Right lobe of liver (tissue), 6 donors: ENCODE data around the gene PHLDA1. TPM values are rescaled to one million over a fixed set of nuclear protein-coding genes. Genes with fewer than 3 reads are reported as not detected.
A peak's percentile ranks its signal among the peaks of the same experiment; 100 is the strongest.

ENCODE experiments used
- ATAC-seq, 4 donors: fragments of 200-7000 bp; cut with Tn5 transposase; one replicate each; pipeline ENCODE4 v1.9.1; 2020; ENCODE audit warnings: mild to moderate bottlenecking in 4 of 4, moderate library complexity in 4 of 4
- DNase-seq, 3 donors: peaks; one replicate each; pipeline ENCODE4 v3.0.0-alpha.2; 2020
- H3K27ac ChIP-seq, 3 donors: fragments of 200-600 bp; one replicate each; pipeline ENCODE4 v1.8.0; 2022
- H3K27me3 ChIP-seq, 2 donors: fragments of 200-600 bp; one replicate each; pipeline ENCODE4 v1.8.0; 2022
- H3K36me3 ChIP-seq, 4 donors: fragments of 200-600 bp; sonication (generic) in 1 of 4; one replicate each; pipeline versions ENCODE4 v1.5.1 to v1.8.0; 2017 to 2022; ENCODE audit warnings: control low read depth in 1 of 4
- H3K4me1 ChIP-seq, 4 donors: fragments of 200-600 bp; sonication (generic) in 1 of 4; one replicate each; pipeline versions ENCODE4 v1.5.1 to v1.8.0; 2017 to 2022; ENCODE audit warnings: control low read depth in 1 of 4
- H3K4me3 ChIP-seq, 3 donors: fragments of 200-600 bp; one replicate each; pipeline ENCODE4 v1.8.0; 2022
- H3K9me3 ChIP-seq, 4 donors: fragments of 200-600 bp; sonication (generic) in 1 of 4; one replicate each; pipeline versions ENCODE4 v1.5.1 to v1.8.0; 2017 to 2022; ENCODE audit warnings: control low read depth in 1 of 4
- POLR2A ChIP-seq: fragments of 450-650 bp; IDR thresholded peaks from one replicate; pipeline ENCODE4 v1.6.1; 2017; ENCODE audit warnings: antibody characterized with exemption, mild to moderate bottlenecking
- WGBS: methylation state at CpG from one replicate; pipeline ENCODE4 v1.1.6; 2018; ENCODE audit warnings: low coverage, low lambda C conversion rate; ENCODE audit not compliant: insufficient coverage; ENCODE audit errors: missing lambda C conversion rate; 5-methylcytosine and 5-hydroxymethylcytosine counted together
- intact Hi-C, 2 donors: fragments of 100-400 bp; cut with DNase I; formaldehyde crosslinking; loops; one replicate each; pipeline versions ENCODE4 v1.11.2 to v1.14.1; 2022
- total RNA-seq, 6 experiments: library from RNA; depleted of rRNA in 2 of 6; stranded (reverse); fragments of >200 nt in 2 of 6; fragmentation: NEBNext Ultra II Directional in 3 of 6; extraction: Animal tissue kit (Norgen Biotek cat#: 25700) in 3 of 6; gene quantifications; one replicate each; pipeline versions ENCODE4 v1.1.0 to v1.2.4, GENCODE V29; 2016 to 2023
- TF ChIP-seq, protein P1 (sequence below), 4 donors: fragments of 200-600 bp in 3 of 4; fragments of 450-650 bp in 1 of 4; IDR thresholded peaks; one replicate each; pipeline versions ENCODE4 v1.5.1 to v1.8.0; 2016 to 2022; ENCODE audit warnings: antibody characterized with exemption in 4 of 4, mild to moderate bottlenecking in 2 of 4
- donor health status: DM: no; HTN: yes; CAD: no.
- donor health status: DM: no; HTN: no; CAD: no.
- donor health status: DM: no; HTN: no; CAD: no.
- donor health status: DM: no; HTN: yes; CAD: no.
- donor health status: DM: no; HTN: yes; CAD: no.

The PHLDA1 gene
- total RNA-seq, 6 experiments from 2014 or later: 1.7 to 22.4 (median 14.3) TPM

- Histone ChIP-seq H3K27me3 (no peaks in the 10 kb centered on the region), H3K4me1 (peaks cover 0 to 43% (median 16%) of the 10 kb centered on the region in 4 donors), H3K9me3 (no peaks in the 10 kb centered on the region), H3K27ac (peak overlapping the region; percentile 44 to 83 (median 58)), H3K4me3 (no peak overlapping the region), H3K36me3 (no peaks in the 10 kb centered on the region)
- TF ChIP-seq, protein P1, sequence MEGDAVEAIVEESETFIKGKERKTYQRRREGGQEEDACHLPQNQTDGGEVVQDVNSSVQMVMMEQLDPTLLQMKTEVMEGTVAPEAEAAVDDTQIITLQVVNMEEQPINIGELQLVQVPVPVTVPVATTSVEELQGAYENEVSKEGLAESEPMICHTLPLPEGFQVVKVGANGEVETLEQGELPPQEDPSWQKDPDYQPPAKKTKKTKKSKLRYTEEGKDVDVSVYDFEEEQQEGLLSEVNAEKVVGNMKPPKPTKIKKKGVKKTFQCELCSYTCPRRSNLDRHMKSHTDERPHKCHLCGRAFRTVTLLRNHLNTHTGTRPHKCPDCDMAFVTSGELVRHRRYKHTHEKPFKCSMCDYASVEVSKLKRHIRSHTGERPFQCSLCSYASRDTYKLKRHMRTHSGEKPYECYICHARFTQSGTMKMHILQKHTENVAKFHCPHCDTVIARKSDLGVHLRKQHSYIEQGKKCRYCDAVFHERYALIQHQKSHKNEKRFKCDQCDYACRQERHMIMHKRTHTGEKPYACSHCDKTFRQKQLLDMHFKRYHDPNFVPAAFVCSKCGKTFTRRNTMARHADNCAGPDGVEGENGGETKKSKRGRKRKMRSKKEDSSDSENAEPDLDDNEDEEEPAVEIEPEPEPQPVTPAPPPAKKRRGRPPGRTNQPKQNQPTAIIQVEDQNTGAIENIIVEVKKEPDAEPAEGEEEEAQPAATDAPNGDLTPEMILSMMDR (IDR thresholded peaks at IDR 0.05): no peak
- TF ChIP-seq POLR2A: no peak
- no peak for DNase-seq
- WGBS: 49% methylated on average over 3 of the region's 5 CpGs
- intact Hi-C loops: no loop called here
- peak in 1 of 4 donors; percentile 7 for ATAC-seq
Observed at GRCh38 chr12:75977590-75977951, 54.0 kb downstream of the PHLDA1 start.

DNA sequence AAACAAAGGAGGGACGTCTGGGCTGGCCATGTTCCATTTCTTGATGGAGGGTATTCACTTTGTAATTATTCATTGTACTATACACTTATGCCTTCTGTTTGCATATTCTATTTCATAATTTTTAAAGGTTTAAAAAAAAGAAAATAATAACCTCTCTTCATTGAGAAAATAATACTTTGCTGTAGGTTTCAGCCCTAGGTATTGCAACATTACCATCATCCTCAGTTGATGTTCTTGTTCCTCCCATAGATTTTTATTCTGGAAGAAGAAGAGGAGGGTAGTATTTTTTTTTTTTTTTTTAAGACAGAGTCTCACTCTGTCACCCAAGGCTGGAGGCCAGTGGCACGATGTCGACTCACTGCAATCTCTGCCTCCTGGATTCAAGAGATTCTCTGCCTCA is 54.7 kb downstream of the PHLDA1 start:
- Histone ChIP-seq H3K4me1 (peaks cover 0 to 43% (median 14%) of the 10 kb centered on the region in 4 donors), H3K4me3 (no peak overlapping the region), H3K27me3 (no peaks in the 10 kb centered on the region), H3K27ac (peak overlapping the region in 2 of 3 donors; percentile 44 to 83), H3K9me3 (no peaks in the 10 kb centered on the region), H3K36me3 (no peaks in the 10 kb centered on the region)
- WGBS: 38% methylated on average over 1 of the region's 3 CpGs
- TF ChIP-seq, protein P1 (IDR thresholded peaks at IDR 0.05): no peak
- TF ChIP-seq POLR2A: no peak
- ATAC-seq (no peak), DNase-seq (no peak)
- intact Hi-C loops: no loop called here

- ATAC-seq: no peak
- H3K27ac ChIP-seq: peak overlapping the region in 1 of 3 donors; percentile 16
- intact Hi-C loops: no loop called here
- H3K4me3 ChIP-seq: no peak overlapping the region
- H3K9me3 ChIP-seq: no peaks in the 10 kb centered on the region
- H3K4me1 ChIP-seq: peaks cover 0 to 43% (median 14%) of the 10 kb centered on the region in 4 donors
- no peaks in the 10 kb centered on the region for H3K36me3 ChIP-seq
- DNase-seq: no peak
- 66% methylated on average over 3 of the region's 3 CpGs for WGBS
- TF ChIP-seq, protein P1 (IDR thresholded peaks at IDR 0.05): no peak
- no peak for TF ChIP-seq POLR2A
- H3K27me3 ChIP-seq: no peaks in the 10 kb centered on the region
Observed at GRCh38 chr12:75976113-75976512, 55.5 kb downstream of the PHLDA1 start.

GRCh38 chr12:75975702-75976101 is 55.9 kb downstream of the PHLDA1 start:
- WGBS: 92% methylated on average over 2 of the region's 2 CpGs
- DNase-seq (no peak), ATAC-seq (no peak)
- Histone ChIP-seq H3K9me3 (no peaks in the 10 kb centered on the region), H3K4me3 (no peak overlapping the region), H3K27ac (peak overlapping the region in 1 of 3 donors; percentile 16), H3K4me1 (peaks cover 0 to 42% (median 14%) of the 10 kb centered on the region in 4 donors), H3K36me3 (no peaks in the 10 kb centered on the region), H3K27me3 (no peaks in the 10 kb centered on the region)
- intact Hi-C loops: no loop called here
- TF ChIP-seq POLR2A: no peak
- TF ChIP-seq, protein P1 (IDR thresholded peaks at IDR 0.05): no peak

Other genes with a start within 250 kb of the PHLDA1 start
- gene NAP1L1, start 52.9 kb upstream of the PHLDA1 start, total RNA-seq: 10 to 100 TPM; 61.9 to 99.1 (median 81.5) TPM